ENCODE data around the gene FOXRED2. TPM values are rescaled to one million over a fixed set of nuclear protein-coding genes. Genes with fewer than 3 reads are reported as not detected.

Gene FOXRED2
- total RNA-seq, 2 experiments from 2014 or later: 16.7 to 17.5 TPM

- TF ChIP-seq CTCF (IDR thresholded peaks at IDR 0.05): peak; percentile 93
- Mint-ChIP-seq H3K27me3 (no peaks in the 10 kb centered on the region), H3K27ac (peak overlapping the region; percentile 57), H3K4me3 (no peak overlapping the region), H3K4me1 (ENCODE audit: low read depth) (peaks cover 28% of the 10 kb centered on the region), H3K36me3 (ENCODE audit: low read depth) (peaks cover 10% of the 10 kb centered on the region), H3K9me3 (no peaks in the 10 kb centered on the region)
- ATAC-seq (peak; percentile 95), DNase-seq (peak; percentile 86)
- intact Hi-C loops (cut with micrococcal nuclease): loop anchor here (1.0 kb wide), 1 partner anchor 169 kb away; no protein-coding TSS in a partner anchor
- ChIA-PET CTCF (interaction anchor here (0.6 to 14.1 kb wide), 52 partner anchors 10 to 253 kb away, joined by 3 to 152 read pairs (median 5); partner anchors contain the start of genes MYH9 and TXN2), POLR2A (interaction anchor here (0.6 to 1.5 kb wide), 6 partner anchors 12 to 294 kb away, joined by 3 to 4 read pairs (median 3); no protein-coding TSS in a partner anchor)
These were observed 36.5 kb downstream of the FOXRED2 start for GRCh38 chr22:36470162-36470993.

- ChIA-PET POLR2A (interaction anchor here (0.6 to 1.0 kb wide), 2 partner anchors 112 to 125 kb away, joined by 3 to 4 read pairs; no protein-coding TSS in a partner anchor), CTCF (interaction anchor here (0.7 to 14.1 kb wide), 12 partner anchors 17 to 182 kb away, joined by 3 to 152 read pairs (median 6); no protein-coding TSS in a partner anchor)
- Mint-ChIP-seq H3K4me3 (no peak overlapping the region), H3K27me3 (no peaks in the 10 kb centered on the region), H3K27ac (no peak overlapping the region), H3K4me1 (ENCODE audit: low read depth) (peaks cover 28% of the 10 kb centered on the region), H3K36me3 (ENCODE audit: low read depth) (peaks cover 6% of the 10 kb centered on the region), H3K9me3 (no peaks in the 10 kb centered on the region)
- intact Hi-C loops (cut with micrococcal nuclease): no loop called here
- TF ChIP-seq CTCF (IDR thresholded peaks at IDR 0.05): no peak
- DNase-seq (no peak), ATAC-seq (no peak)
These were observed 37.6 kb downstream of the FOXRED2 start for GRCh38 chr22:36469094-36469710.

GRCh38 chr22:36467946-36468345, 38.9 kb downstream of the FOXRED2 start:
- CTCF ChIA-PET: interaction anchor here (1.2 to 14.1 kb wide), 6 partner anchors 18 to 167 kb away, joined by 3 to 152 read pairs (median 4); no protein-coding TSS in a partner anchor
- DNase-seq: peak; percentile 28

GRCh38 chr22:36467042-36467810, 39.6 kb downstream of the FOXRED2 start:
- DNase-seq (no peak), ATAC-seq (no peak)
- peaks cover 28% of the 10 kb centered on the region for H3K4me1 Mint-ChIP-seq (ENCODE audit: low read depth)
- intact Hi-C loops (cut with micrococcal nuclease): no loop called here
- H3K36me3 Mint-ChIP-seq (ENCODE audit: low read depth): peaks cover 5% of the 10 kb centered on the region
- ChIA-PET CTCF (interaction anchor here (0.6 to 14.1 kb wide), 6 partner anchors 19 to 166 kb away, joined by 3 to 152 read pairs (median 4); no protein-coding TSS in a partner anchor), POLR2A (interaction anchor here (0.6 to 1.6 kb wide), 8 partner anchors 9 to 168 kb away, joined by 3 read pairs; no protein-coding TSS in a partner anchor)
- no peaks in the 10 kb centered on the region for H3K27me3 Mint-ChIP-seq
- no peaks in the 10 kb centered on the region for H3K9me3 Mint-ChIP-seq
- H3K27ac Mint-ChIP-seq: peak overlapping the region; percentile 83
- H3K4me3 Mint-ChIP-seq: no peak overlapping the region
- no peak for TF ChIP-seq CTCF (IDR thresholded peaks at IDR 0.05)

More at GRCh38 chr22:36467946-36468345, 38.9 kb downstream of the FOXRED2 start:
- peak overlapping the region; percentile 63 for H3K27ac Mint-ChIP-seq
- no peak for TF ChIP-seq CTCF (IDR thresholded peaks at IDR 0.05)
- H3K4me1 Mint-ChIP-seq (ENCODE audit: low read depth): peaks cover 28% of the 10 kb centered on the region
- ATAC-seq: no peak
- POLR2A ChIA-PET: interaction anchor here (1.0 to 1.6 kb wide), 2 partner anchors 160 to 169 kb away, joined by 3 read pairs; no protein-coding TSS in a partner anchor
- no peaks in the 10 kb centered on the region for H3K9me3 Mint-ChIP-seq
- intact Hi-C loops (cut with micrococcal nuclease): no loop called here
- no peaks in the 10 kb centered on the region for H3K27me3 Mint-ChIP-seq
- H3K36me3 Mint-ChIP-seq (ENCODE audit: low read depth): peaks cover 5% of the 10 kb centered on the region
- H3K4me3 Mint-ChIP-seq: no peak overlapping the region

All from activated CD8-positive, alpha-beta T cell treated with anti-CD3 and anti-CD28 coated beads for 36 hours (primary cell).